Transverse colon (tissue), 4 donors: Measurements from ENCODE around the gene HDAC4. TPM values are rescaled to one million over a fixed set of nuclear protein-coding genes. Genes with fewer than 3 reads are reported as not detected.
A peak's percentile ranks its signal among the peaks of the same experiment; 100 is the strongest.

Experiments used
- DNase-seq: peaks from one replicate; pipeline ENCODE4 v3.0.0-alpha.2; 2019
- H3K27ac ChIP-seq, 4 donors: fragments of 200-600 bp; sonication (generic); 2 replicates each; pipeline ENCODE4 v1.5.1; 2016 to 2018; ENCODE audit warnings: inconsistent platforms in 4 of 4
- H3K27me3 ChIP-seq: fragments of 200-600 bp; sonication (generic); 2 replicates; pipeline ENCODE4 v1.5.1; 2017; ENCODE audit warnings: inconsistent platforms
- H3K36me3 ChIP-seq, 4 donors: fragments of 200-600 bp; sonication (generic); 2 replicates each; pipeline ENCODE4 v1.5.1; 2017 to 2019; ENCODE audit warnings: inconsistent platforms in 4 of 4
- H3K4me1 ChIP-seq, 4 donors: fragments of 200-600 bp; sonication (generic); 2 replicates each; pipeline ENCODE4 v1.5.1; 2017 to 2020; ENCODE audit warnings: inconsistent platforms in 4 of 4
- H3K4me3 ChIP-seq, 4 donors: fragments of 200-600 bp; sonication (generic); 1 replicate in 1 of 4; 2 replicates in 3 of 4; pipeline versions ENCODE4 v1.5.1 to v1.6.1; 2017 to 2019; ENCODE audit warnings: inconsistent platforms in 4 of 4
- H3K9me3 ChIP-seq, 2 donors: fragments of 200-600 bp; sonication (generic); 2 replicates each; pipeline ENCODE4 v1.5.1; 2017 to 2019; ENCODE audit warnings: inconsistent platforms in 2 of 2
- EP300 ChIP-seq: sonication (generic); formaldehyde crosslinking; IDR thresholded peaks from one replicate; pipeline ENCODE4 v1.6.1; 2017; ENCODE audit warnings: antibody characterized with exemption, low read depth
- POLR2A ChIP-seq: fragments of 450-650 bp; IDR thresholded peaks from one replicate; pipeline ENCODE4 v1.6.1; 2016; ENCODE audit warnings: antibody characterized with exemption, mild to moderate bottlenecking, moderate library complexity
- POLR2AphosphoS5 ChIP-seq, 3 donors: sonication (generic); formaldehyde crosslinking; IDR thresholded peaks; one replicate each; pipeline ENCODE4 v1.6.1; 2016; ENCODE audit warnings: antibody characterized with exemption in 3 of 3
- WGBS, 2 donors: methylation state at CpG; one replicate each; pipeline ENCODE4 v1.1.5; 2018; ENCODE audit warnings: low coverage in 1 of 2; 5-methylcytosine and 5-hydroxymethylcytosine counted together
- in situ Hi-C, 4 donors: fragments of 200-750 bp; cut with MboI; loops; one replicate each; pipeline versions ENCODE4 v1.15.0 to v1.15.1; 2017; ENCODE audit warnings: low sequenced_read_pairs in 3 of 4, low pct_ligation_motif_present in 1 of 4, low pct_unique_long_range_greater_than_20kb in 1 of 4
- intact Hi-C: fragments of 100-400 bp; cut with DNase I; formaldehyde crosslinking; loops from one replicate; pipeline ENCODE4 v1.15.1; 2023; ENCODE audit warnings: low total_unique reads
- total RNA-seq, 4 donors: library from RNA; depleted of rRNA; stranded (reverse); fragments of >200 nt; gene quantifications; one replicate each; pipeline ENCODE4 v1.1.0, GENCODE V29; 2016
- TF ChIP-seq, protein P1 (sequence below), 5 experiments: fragments of 200-600 bp in 3 of 5; fragments of 450-650 bp in 2 of 5; sonication (generic) in 3 of 5; IDR thresholded peaks; 1 replicate in 2 of 5; 2 replicates in 3 of 5; pipeline ENCODE4 v1.5.1; 2016 to 2017; ENCODE audit warnings: antibody characterized with exemption in 5 of 5, inconsistent platforms in 3 of 5, mild to moderate bottlenecking in 2 of 5, moderate library complexity in 1 of 5

Gene HDAC4
- total RNA-seq, 4 donors from 2014 or later: 33.9 to 192 (median 112) TPM

- Histone ChIP-seq H3K4me3 (no peak overlapping the region), H3K4me1 (peaks cover 0 to 7% (median 2%) of the 10 kb centered on the region in 4 donors), H3K27ac (no peak overlapping the region), H3K36me3 (peaks cover 0 to 29% (median 8%) of the 10 kb centered on the region in 4 donors), H3K9me3 (no peaks in the 10 kb centered on the region), H3K27me3 (no peaks in the 10 kb centered on the region)
- intact Hi-C loops (no loop called here), in situ Hi-C loops (no loop called here)
- no peak for DNase-seq
- TF ChIP-seq EP300 (no peak), POLR2AphosphoS5 (IDR thresholded peaks at IDR 0.05) (peak in 1 of 3 donors; percentile 11)
- WGBS, 2 donors: 90% methylated on average over 33 to 48 of the region's 48 CpGs
Measured at GRCh38 chr2:239124152-239124899, 276.5 kb downstream of the HDAC4 start.

DNA sequence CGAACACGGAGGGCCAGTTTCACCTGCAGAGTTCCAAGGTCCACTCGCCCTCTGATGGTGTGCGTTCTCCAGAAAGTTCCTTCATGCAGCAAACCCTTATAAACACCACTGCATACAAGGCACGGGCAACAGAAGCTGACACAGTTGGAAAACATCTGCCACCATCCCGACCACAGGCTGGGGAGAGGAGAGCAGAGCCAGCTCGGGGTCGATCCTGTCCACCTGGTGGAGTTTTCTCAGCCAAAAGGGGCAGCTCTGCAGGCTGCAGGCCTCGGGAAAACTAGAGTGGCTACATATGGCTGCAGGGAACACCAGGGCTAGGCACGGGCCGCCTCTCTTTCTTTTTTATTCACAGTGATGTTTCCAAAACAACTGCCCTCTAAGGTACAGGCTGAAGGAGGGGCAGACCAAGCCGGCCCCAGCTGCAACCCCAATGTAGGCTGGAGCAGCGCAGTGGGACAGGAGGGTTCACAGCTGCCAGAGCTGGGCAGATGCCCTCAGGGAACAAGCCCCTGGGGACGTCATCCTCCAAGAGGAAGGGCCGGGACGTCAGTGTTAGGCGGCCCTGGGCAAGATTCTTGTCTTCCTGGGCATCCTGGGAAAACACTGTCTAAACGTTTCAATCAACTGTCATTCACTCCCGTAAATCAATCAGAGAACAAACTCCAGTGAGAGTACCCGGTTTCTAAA, 278.3 kb downstream of the HDAC4 start:
- no peak overlapping the region for H3K4me3 ChIP-seq
- in situ Hi-C loops: no loop called here
- no peak for DNase-seq
- peaks cover 0 to 7% (median 2%) of the 10 kb centered on the region in 4 donors for H3K4me1 ChIP-seq
- intact Hi-C loops: loop anchor here (1.0 kb wide), 1 partner anchor 37 kb away; no protein-coding TSS in a partner anchor
- TF ChIP-seq EP300 (no peak), POLR2AphosphoS5 (IDR thresholded peaks at IDR 0.05) (no peak), POLR2A (no peak)
- TF ChIP-seq, protein P1, sequence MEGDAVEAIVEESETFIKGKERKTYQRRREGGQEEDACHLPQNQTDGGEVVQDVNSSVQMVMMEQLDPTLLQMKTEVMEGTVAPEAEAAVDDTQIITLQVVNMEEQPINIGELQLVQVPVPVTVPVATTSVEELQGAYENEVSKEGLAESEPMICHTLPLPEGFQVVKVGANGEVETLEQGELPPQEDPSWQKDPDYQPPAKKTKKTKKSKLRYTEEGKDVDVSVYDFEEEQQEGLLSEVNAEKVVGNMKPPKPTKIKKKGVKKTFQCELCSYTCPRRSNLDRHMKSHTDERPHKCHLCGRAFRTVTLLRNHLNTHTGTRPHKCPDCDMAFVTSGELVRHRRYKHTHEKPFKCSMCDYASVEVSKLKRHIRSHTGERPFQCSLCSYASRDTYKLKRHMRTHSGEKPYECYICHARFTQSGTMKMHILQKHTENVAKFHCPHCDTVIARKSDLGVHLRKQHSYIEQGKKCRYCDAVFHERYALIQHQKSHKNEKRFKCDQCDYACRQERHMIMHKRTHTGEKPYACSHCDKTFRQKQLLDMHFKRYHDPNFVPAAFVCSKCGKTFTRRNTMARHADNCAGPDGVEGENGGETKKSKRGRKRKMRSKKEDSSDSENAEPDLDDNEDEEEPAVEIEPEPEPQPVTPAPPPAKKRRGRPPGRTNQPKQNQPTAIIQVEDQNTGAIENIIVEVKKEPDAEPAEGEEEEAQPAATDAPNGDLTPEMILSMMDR (IDR thresholded peaks at IDR 0.05): no peak
- no peaks in the 10 kb centered on the region for H3K9me3 ChIP-seq
- H3K36me3 ChIP-seq: peaks cover 0 to 25% (median 8%) of the 10 kb centered on the region in 4 donors
- no peaks in the 10 kb centered on the region for H3K27me3 ChIP-seq
- 79% methylated on average over 20 of the region's 20 CpGs; no CpG with 5 or more reads in 1 of the 2 donors for WGBS, 2 donors
- peak overlapping the region in 1 of 4 donors; percentile 55 for H3K27ac ChIP-seq

DNA sequence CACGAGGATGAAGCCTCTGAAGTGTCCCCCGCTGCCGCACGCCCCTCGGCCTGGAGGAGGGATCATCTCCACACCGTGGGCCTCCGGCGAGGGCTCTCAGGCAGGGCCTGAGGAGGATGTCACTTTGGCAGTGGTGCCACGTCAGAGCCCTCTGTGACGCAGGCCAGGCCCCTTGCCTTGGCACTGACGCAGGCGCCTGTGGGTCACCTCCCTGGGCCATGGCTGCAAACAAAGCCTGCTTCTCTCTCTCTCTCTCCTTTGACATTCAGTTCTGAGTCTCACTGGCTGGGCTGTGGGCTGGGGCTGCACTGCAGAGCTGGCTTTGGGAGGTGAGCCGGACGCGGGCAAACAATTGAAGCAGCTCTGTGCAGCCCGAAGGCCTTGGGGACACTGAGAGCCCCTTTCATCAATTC, 279.2 kb downstream of the HDAC4 start:
- no peak for TF ChIP-seq POLR2A
- no peak for TF ChIP-seq EP300
- no peak for TF ChIP-seq POLR2AphosphoS5 (IDR thresholded peaks at IDR 0.05)
- TF ChIP-seq, protein P1 (IDR thresholded peaks at IDR 0.05): no peak
- H3K4me1 ChIP-seq: peaks cover 0 to 7% (median 2%) of the 10 kb centered on the region in 4 donors

GRCh38 chr2:239120664-239121063, 280.2 kb downstream of the HDAC4 start:
- Histone ChIP-seq H3K36me3 (peaks cover 0 to 13% (median 5%) of the 10 kb centered on the region in 4 donors), H3K4me1 (peaks cover 0 to 7% (median 2%) of the 10 kb centered on the region in 4 donors), H3K27ac (no peak overlapping the region), H3K9me3 (no peaks in the 10 kb centered on the region), H3K27me3 (no peaks in the 10 kb centered on the region), H3K4me3 (no peak overlapping the region)
- TF ChIP-seq, protein P1 (IDR thresholded peaks at IDR 0.05): no peak
- TF ChIP-seq EP300 (no peak), POLR2A (no peak), POLR2AphosphoS5 (IDR thresholded peaks at IDR 0.05) (no peak)
- in situ Hi-C loops (no loop called here), intact Hi-C loops (no loop called here)
- WGBS, 2 donors: 27 to 45% methylated on average over 3 to 4 of the region's 4 CpGs
- no peak for DNase-seq

More for the DNA sequence above, 279.2 kb downstream of the HDAC4 start:
- WGBS, 2 donors: 80 to 87% methylated on average over 3 to 16 of the region's 16 CpGs
- Histone ChIP-seq H3K27ac (peak overlapping the region in 3 of 4 donors; percentile 15 to 55 (median 44)), H3K4me3 (no peak overlapping the region), H3K27me3 (no peaks in the 10 kb centered on the region), H3K9me3 (no peaks in the 10 kb centered on the region), H3K36me3 (peaks cover 0 to 22% (median 8%) of the 10 kb centered on the region in 4 donors)
- in situ Hi-C loops (no loop called here), intact Hi-C loops (loop anchor here (1.0 kb wide), 1 partner anchor 36 kb away; no protein-coding TSS in a partner anchor)
- no peak for DNase-seq
